Left forelimb (tissue), 1 donor: ENCODE results near the gene SYTL3.
A peak's percentile ranks its signal among the peaks of the same experiment; 100 is the strongest.
"Not testable (repeated sequence)": the region's sequence is repeated elsewhere in the genome, so short reads cannot be mapped to it uniquely, and the experiment has no call there.

Source experiments
- DNase-seq: peaks from one replicate; pipeline ENCODE4 v3.0.0-alpha.2; 2018; ENCODE audit warnings: low spot score

SYTL3 gene

GRCh38 chr6:158638324-158638854, 11.5 kb upstream of the SYTL3 start:
- no peak for DNase-seq

GRCh38 chr6:158639056-158639455, 10.8 kb upstream of the SYTL3 start:
- no peak for DNase-seq

GRCh38 chr6:158640519-158640918, 9.3 kb upstream of the SYTL3 start:
- no peak for DNase-seq

GRCh38 chr6:158642097-158642601, 7.7 kb upstream of the SYTL3 start:
- DNase-seq = no peak

- no peak for DNase-seq
These were observed 6.0 kb upstream of the SYTL3 start for GRCh38 chr6:158643836-158644230.

- DNase-seq = peak; percentile 97
These were observed 5.4 kb upstream of the SYTL3 start, which contains the start of gene DYNLT1 for GRCh38 chr6:158644231-158645063. Gene DYNLT1 (minus strand): TSS chr6:158644743. CDS start chr6:158644708, 35 bp downstream.

- no peak for DNase-seq
These were observed 4.5 kb upstream of the SYTL3 start for GRCh38 chr6:158645064-158646022.

GRCh38 chr6:158646023-158646910, 3.6 kb upstream of the SYTL3 start:
- no peak for DNase-seq

GRCh38 chr6:158647501-158647900, 2.4 kb upstream of the SYTL3 start:
- no peak for DNase-seq

- DNase-seq = no peak
These were observed 1.1 kb upstream of the SYTL3 start for GRCh38 chr6:158648682-158649131.

- DNase-seq = not testable (repeated sequence)
These were observed 2.3 kb downstream of the SYTL3 start for GRCh38 chr6:158651981-158652737.

GRCh38 chr6:158653577-158654354, 3.9 kb downstream of the SYTL3 start:
- DNase-seq = no peak

GRCh38 chr6:158654498-158654897, 4.6 kb downstream of the SYTL3 start:
- DNase-seq = no peak

- DNase-seq = no peak
These were observed 5.2 kb downstream of the SYTL3 start for GRCh38 chr6:158654960-158655489.

GRCh38 chr6:158655569-158656450, 6.0 kb downstream of the SYTL3 start:
- no peak for DNase-seq

- DNase-seq = not testable (repeated sequence)
These were observed 7.1 kb downstream of the SYTL3 start for GRCh38 chr6:158656986-158657385.

- DNase-seq = no peak
These were observed 10.5 kb downstream of the SYTL3 start for GRCh38 chr6:158660333-158660754.

GRCh38 chr6:158661156-158661685, 11.4 kb downstream of the SYTL3 start:
- no peak for DNase-seq
